ENCODE measurements around the gene TNFAIP3.
"Not testable (repeated sequence)": the region's sequence is repeated elsewhere in the genome, so short reads cannot be mapped to it uniquely, and the experiment has no call there.

DNA sequence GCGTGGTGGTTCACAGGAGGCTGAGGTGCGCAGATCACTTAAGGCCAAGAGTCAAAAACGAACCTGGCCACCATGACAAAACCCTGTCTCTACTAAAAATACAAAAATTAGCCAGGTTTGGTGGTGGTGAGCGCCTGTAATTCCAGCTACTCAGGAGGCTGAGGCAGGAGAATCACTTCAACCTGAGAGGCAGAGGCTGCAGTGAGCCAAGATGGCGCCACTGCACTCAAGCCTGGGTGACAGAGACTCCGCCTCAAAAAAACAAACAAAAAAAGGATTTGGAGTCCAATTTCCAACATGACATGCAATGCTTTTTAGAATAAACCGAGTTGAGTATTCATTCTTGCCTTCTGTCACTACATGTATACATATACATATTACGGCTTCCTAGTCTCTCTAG lies 27.3 kb downstream of the TNFAIP3 start:
- not testable (repeated sequence) for TF ChIP-seq CTCF (IDR thresholded peaks at IDR 0.05; ENCODE audit: insufficient read depth, low read depth, low read length); EZH2 (IDR thresholded peaks at IDR 0.05; ENCODE audit: insufficient read depth, low read length)

Measured in astrocyte (in vitro differentiated cells and primary cell).